Measurements from ENCODE around the gene ZEB2.

DNA sequence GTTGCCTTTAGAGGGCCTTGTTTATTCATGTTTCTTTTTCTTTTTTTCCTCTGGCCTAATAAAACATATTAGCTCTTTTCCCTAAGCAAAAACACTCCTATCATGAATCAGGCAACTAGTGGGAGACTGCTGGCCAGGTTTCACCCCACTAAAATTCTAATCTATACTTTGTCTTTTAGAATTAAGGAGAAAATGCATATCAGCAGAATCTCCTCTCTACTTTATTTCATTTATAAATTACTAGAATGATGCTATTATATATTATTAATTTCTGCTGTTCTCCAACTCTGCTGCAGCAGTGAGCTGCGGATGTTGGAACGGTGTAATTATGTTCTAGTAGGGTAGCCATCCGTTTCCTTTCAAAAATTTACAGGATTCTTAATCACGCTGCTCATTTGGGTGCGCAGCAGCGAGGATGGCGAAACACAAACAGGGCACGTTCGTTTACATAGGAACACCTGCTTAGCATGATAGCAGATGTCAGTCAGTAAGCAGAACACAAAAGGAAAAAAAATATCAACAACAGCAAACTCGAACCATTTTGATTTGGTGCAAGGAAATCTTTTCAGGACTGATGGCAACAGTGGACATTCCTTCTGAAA, 30.5 kb downstream of the ZEB2 start:
- TF ChIP-seq EP300 (IDR thresholded peaks at IDR 0.05): no peak
- TF ChIP-seq POLR2A (IDR thresholded peaks at IDR 0.05; ENCODE audit: low read length): no peak
- no peak for TF ChIP-seq FOSL2 (IDR thresholded peaks at IDR 0.05)
- TF ChIP-seq FOSL2 (CRISPR knock-in tag; IDR thresholded peaks at IDR 0.05): no peak
- no peak for TF ChIP-seq HOXA7 (CRISPR knock-in tag; IDR thresholded peaks at IDR 0.05)
